ENCODE measurements around the gene LRSAM1.

Gene LRSAM1

GRCh38 chr9:127500862-127501261, 49.6 kb downstream of the LRSAM1 start:
- DNase-seq: no peak

- DNase-seq: no peak
Observed at GRCh38 chr9:127501821-127502343, 50.6 kb downstream of the LRSAM1 start.

- DNase-seq: no peak
Observed at GRCh38 chr9:127502706-127503378, 51.5 kb downstream of the LRSAM1 start.

DNA sequence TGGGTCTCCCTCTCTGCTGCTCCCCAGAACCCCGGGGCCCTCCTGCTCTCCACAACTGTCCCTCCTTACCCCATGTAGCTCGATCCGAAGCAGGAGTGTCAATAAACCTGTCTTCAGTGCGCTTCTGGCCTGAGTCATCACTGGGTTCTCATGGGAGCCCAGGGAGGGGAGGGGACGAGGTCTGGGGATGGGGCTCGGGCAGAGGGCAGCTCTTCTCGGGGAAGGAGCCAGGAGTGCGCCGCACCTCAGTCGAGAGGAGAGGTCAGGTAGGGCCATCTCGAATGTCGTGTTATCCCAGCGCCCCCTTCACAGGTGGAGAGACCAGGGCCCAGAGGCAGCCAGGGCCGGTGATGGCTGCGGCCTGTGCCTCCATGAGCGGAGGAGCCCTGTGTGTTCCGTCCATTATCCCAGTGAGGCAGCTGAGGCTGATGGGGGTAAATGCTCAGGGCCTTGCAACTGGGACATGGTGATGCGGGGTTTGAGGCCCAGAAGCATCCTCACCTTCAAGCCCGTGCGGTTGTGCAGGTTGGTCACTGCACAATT, 52.1 kb downstream of the LRSAM1 start:
- DNase-seq: no peak

DNA sequence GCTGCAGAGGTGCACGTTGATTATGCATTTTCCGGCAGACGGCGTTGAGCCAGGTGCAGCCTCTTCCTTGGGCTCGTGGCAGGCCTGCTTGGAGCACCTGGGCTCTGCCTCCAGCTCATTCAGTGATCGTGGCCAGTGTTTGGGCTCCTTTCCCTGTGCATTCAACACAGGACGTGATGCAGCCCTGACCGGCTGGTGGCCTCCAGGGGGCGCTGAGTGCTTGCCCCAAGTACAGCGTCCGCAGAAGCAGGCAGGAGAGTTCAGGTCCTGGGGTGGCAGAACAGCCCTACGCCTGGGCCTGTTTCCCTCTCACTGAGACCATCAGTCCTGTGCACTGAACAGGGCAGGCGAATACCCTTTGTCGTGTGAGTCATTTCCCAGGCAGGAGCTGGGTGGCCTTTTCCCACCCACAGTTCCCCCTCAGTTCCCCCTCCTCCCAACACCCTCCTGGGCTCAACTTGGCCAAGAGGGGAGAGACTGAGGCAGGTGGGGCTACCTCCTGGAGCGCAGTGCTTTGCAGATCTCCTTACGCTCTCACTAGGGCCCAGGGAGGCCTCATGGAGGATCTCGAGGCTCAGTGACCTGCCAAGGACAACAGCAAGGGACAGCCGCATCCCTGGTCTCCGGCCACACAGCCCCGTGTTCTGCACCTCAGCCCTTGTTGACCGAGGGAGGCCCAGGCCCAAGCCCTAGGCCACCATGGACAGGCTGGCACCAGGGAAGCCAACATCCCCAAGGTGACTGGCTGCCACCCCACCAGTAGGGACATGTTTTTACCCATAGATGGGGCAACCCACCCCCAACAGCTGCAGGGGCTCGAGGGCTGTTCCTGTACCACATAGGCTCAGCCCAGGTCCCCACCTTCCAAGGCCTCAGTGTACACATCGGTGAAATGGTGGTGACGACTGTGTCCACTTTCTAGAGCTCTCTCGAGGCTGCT, 52.9 kb downstream of the LRSAM1 start:
- peak; percentile 80 for DNase-seq

- DNase-seq: no peak
Observed at GRCh38 chr9:127504887-127505251, 53.6 kb downstream of the LRSAM1 start.

GRCh38 chr9:127505396-127506116, 54.2 kb downstream of the LRSAM1 start:
- peak; percentile 38 for DNase-seq

DNA sequence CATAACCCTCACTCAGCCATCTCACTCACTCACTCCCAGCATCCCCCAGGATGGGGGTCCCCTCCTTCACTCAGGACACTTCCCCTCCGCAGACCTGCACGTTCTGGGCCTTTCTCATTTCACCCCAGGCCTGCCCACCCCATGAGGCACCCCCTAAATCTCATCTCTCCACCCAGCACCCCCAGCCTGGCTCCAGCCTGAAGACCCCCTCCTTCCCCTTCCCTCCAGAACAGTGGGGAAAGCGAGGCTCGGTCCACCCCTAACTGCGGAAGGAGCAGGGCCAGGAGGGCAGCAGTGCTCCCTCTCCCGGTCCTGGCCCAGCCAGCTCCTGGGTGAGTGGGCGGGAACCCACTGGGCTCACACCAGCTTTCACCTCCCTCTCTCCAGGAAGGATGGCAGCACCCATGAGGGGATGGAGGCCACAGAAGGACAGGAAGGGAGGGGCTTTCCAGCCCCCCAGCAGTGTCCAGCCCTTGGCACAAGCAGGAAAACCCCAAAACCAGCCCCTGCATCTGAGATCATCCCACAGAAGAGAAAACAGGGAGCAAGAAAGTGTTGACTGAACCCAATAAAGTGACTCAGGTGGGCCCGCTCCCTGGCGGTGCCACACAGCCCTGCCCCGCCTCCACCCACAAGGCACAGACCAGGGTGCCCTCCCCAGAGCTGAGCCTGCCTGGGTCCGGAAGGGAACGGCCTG, 55.0 kb downstream of the LRSAM1 start:
- no peak for DNase-seq

DNA sequence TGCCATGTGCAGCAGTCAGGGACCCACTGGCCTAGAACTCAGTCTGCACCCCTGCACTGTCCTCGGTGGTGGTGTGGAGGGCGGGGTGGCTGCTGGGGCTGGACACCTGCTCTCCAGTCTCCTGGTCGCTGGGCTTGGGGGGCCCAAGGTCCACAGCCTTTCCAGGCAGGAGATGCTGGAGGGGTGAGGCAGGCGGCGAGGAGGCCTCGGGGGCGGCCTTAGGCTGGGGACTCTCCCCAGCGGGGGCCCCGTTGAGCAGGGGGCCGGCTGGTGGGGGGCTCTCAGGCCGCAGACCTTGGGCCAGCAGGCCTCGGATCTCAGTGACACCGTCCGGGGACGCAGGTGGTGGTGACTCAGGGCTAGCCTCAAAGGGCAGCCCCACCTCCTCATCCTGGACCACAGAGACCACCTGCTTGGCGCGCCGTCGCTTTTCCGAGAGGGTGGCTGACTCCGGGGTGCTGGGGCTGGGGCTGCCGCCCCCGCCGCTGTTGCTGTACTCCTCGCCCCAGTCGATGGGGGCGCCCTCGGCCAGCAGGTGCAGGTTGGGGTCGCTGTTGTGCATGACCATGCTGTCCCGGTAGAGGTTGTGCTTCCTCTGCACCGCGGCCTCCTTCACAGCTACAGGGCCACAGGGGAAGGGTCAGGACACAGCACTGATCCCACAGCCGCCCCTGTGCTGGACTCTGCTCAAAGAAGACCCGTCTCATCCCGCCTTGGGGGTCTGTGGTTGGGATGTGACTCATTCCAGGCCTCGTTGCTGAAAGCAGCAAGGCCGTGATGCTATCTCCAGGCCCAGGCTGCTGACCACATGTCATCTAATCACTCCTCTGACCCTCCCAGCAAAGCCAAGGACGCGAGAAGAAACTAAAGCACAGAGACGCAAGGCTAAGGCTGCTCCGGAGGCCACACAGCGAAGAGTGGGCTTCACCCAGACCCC, 55.8 kb downstream of the LRSAM1 start:
- DNase-seq: no peak

- no peak for DNase-seq
Observed at GRCh38 chr9:127507751-127508648, 56.7 kb downstream of the LRSAM1 start.

DNA sequence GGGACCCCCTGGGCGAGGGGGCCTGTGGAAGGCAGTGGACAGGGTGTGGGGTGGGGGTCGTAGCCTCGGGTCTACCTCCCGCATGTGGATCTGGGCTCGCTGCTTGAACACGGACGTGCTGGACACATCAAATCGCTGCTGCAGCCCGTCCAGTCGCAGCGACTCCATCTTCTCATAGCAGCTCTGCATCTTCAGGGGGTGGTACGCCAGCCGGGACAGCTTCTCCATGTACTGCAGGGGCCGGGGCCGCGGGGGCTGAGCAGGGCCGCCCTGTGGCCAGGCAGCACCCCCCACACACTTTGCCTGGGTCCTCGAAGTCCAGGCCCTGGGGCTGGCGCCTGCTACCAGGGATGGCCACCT, 57.6 kb downstream of the LRSAM1 start:
- no peak for DNase-seq

DNA sequence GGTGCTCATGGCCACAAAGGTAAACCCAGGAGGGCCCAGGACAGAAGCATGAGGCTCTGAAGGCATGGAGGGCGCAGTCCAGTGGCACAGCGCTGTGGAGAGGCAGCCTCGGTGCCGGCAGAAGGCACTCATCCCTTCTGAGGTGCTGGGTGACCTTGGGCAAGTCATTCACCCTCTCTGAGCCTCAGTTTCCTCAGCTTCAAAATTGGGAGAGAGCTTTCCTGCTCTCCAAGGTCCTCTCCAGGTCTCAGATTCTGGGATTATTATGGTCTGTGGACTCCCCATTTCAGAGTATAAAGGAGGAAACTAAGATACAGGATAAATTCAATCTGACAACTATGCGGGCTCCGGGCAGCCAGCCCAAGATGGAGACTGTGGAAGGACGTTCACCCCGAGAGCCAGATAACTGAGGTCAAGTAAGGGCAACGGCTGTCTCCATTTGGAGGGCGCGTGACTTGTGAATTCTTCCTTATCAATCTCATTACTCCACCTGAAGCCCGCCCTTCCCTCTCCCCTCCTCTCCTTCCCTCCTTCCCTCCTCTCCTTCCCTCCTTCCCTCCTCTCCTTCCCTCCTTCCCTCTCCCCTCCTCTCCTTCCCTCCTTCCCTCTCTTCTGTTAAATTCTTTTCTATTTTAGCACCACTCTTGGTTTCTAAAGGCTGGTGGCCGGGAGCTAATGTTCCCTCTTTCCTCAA, 58.1 kb downstream of the LRSAM1 start:
- no peak for DNase-seq

- no peak for DNase-seq
Observed at GRCh38 chr9:127509955-127510299, 58.6 kb downstream of the LRSAM1 start.

- DNase-seq: no peak
Observed at GRCh38 chr9:127514468-127514867, 63.2 kb downstream of the LRSAM1 start.

GRCh38 chr9:127516835-127517607, 65.7 kb downstream of the LRSAM1 start:
- no peak for DNase-seq

DNA sequence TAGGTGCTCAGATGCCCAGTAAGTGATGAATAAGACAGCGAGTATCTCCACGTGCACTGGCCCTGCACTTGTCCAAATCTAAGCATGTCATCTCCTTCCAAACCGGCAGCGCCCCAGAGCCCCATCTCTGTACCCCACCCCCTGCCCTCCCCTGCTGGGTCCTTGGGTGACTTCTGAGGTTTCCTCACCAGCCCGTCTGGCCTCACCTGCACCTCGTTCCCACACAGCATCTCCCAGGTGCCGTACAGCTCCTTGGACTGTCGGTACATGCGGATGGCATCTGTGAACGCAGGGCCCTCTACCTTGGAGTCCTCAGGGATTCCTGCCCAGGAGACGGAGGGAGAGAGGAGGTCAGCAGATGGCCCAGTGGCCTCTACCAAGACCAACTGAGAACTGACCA, 66.3 kb downstream of the LRSAM1 start:
- DNase-seq: no peak

DNA sequence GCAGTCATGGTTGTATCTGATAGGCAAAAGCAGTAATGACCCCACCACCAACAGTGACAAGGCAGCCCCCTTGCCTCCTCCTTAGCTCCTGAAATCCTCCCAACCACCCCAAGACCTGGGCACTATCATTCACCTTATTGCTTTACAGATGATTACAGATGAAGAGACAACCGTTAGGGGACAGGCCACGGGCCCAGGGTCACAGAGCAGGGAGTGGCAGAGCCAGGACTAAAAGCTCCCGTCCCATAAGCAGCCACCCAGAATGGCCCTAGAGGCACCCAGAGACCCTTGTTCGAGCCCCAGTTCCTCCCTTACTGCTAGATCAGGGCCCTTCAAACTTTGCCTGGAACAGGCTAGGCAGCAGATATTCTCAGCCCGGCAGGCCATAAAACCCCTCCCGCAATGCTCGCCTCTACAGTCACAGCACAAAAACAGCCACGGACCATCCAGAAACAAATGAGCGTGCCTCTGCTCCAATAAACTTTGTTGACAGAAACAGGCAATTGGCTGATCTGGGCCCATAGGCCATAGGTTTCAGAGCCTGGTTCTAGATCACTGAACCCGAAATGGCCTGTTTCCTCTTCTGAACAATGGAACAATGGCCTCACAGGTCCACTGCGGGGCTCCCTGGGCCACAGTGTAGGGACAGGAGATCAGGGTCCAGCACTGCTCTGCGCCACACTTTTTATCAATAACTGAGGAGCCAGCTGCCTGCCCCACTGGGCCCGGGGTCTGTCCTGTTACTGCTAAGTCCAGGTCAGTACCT, 67.0 kb downstream of the LRSAM1 start:
- DNase-seq: no peak

All from activated naive CD4-positive, alpha-beta T cell treated with anti-CD3 and anti-CD28 coated beads, Interleukin-2, amount 50 U/mL, for 16 hours (primary cell).